ENCODE data around the gene RNF126. TPM values are rescaled to one million over a fixed set of nuclear protein-coding genes. Genes with fewer than 3 reads are reported as not detected.
"Not testable (repeated sequence)": the region's sequence is repeated elsewhere in the genome, so short reads cannot be mapped to it uniquely, and the experiment has no call there.

RNF126 gene
- total RNA-seq, 1 experiment from 2014 or later, result 27.0 TPM

GRCh38 chr19:616062-616700, 46.8 kb downstream of the RNF126 start:
- DNase-seq (ENCODE audit: extremely low read depth, low read depth), result no peak

DNA sequence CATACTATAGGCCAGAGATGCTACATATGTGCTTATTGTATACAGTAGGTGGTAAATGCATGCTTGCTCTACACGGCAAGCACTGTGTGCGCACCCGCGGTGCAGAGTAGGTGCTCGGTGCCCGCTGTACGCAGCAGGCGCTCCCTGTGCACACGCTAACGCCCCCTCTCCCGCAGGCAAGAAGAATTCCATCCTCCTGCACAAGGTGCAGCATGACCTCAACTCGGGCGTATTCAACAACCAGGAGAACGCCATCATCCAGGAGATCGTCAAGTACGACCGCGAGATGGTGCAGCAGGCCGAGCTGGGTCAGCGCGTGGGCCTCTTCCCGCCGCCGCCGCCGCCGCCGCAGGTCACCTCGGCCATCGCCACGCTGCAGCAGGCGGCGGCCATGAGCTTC, 47.4 kb downstream of the RNF126 start:
- DNase-seq (ENCODE audit: extremely low read depth, low read depth), result no peak

DNA sequence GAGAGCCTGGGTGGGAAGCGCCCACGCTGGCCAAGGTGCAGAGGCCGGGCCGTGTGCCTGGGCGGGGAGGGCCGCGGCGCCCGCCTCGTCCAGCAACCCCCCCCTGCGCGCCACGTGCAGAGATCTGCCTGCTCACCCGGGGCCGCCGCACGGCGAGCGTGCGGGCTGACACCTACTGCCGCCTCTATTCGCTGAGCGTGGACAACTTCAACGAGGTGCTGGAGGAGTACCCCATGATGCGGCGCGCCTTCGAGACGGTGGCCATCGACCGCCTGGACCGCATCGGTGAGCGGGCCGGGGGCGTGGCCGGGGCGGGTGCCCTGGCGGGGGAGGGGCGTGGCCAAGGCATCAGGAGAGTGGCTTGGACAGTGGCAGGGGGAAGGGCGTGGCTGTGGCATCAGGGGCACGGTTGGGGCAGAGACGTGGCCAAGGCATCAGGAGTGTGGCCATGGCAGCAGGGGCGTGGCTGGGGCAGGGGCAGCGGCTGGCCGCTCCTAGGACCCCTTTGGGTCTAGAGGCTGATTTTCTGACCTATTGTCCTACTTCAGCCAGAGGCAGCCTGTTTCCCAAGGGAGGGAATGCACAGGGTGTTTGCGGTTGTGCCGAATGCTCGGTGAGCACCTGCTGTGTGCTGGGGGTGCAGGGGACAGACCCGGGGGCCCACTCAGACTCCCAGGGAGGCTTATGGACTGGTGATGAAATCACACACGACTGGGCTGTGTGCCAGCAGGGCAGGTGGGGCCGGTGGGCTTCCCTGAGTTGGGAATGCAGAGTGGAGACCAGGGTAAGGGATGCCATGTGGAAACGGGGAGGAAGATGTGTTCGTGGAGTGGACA, 49.1 kb downstream of the RNF126 start:
- DNase-seq (ENCODE audit: extremely low read depth, low read depth), result no peak

GRCh38 chr19:612941-613340, 50.1 kb downstream of the RNF126 start:
- DNase-seq (ENCODE audit: extremely low read depth, low read depth), result no peak

DNA sequence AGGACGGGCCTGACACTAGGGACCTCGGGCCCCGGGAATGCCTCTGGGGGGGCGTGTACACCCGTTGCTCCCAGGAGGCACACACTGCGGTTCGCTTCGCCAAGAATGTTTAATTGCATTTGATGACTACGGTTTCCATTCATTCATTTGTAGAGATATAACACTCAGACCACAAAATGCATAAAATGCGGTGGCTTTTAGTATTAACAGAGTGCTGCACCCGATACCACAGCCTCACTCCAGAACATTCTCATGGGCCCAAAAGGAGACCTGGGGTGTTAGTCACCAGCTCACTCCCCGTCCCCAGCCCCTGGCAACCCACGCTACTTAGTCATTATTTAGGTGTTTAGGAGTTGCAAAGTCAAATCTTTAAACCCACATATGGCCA, 51.5 kb downstream of the RNF126 start:
- no peak for DNase-seq (ENCODE audit: extremely low read depth, low read depth)

DNA sequence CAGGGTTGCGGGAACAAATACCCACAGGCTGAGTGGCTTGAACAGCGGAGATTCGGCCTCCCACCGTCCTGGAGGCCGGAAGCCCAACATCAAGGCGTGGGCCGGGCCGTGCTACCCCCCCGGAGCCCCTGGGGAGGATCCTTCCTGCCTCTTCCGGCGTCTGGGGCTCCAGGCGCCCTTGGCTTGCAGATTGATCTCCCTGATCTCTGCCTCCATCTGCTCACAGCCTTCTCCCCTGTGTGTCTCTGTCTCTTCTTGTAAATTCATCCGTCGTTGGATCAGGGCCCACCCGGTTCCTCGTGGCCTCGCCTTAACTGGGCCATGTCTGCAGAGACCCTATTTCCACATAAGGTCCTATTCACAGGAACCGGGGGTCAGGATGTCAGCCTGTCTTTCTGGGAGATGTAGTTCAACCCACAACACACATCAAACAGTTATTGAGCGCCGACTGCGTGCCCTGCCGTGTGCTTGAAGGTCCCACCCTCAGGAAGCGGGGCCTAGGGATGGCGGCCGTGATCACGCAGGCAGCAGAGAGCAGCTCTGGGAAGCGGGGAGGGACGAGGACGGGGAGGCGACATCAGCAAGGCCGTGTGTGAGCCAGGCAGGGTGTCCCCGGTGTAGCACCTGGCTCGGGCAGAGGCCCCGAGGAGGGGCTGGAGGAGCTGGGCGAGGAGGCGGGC, 52.1 kb downstream of the RNF126 start:
- no peak for DNase-seq (ENCODE audit: extremely low read depth, low read depth)

DNA sequence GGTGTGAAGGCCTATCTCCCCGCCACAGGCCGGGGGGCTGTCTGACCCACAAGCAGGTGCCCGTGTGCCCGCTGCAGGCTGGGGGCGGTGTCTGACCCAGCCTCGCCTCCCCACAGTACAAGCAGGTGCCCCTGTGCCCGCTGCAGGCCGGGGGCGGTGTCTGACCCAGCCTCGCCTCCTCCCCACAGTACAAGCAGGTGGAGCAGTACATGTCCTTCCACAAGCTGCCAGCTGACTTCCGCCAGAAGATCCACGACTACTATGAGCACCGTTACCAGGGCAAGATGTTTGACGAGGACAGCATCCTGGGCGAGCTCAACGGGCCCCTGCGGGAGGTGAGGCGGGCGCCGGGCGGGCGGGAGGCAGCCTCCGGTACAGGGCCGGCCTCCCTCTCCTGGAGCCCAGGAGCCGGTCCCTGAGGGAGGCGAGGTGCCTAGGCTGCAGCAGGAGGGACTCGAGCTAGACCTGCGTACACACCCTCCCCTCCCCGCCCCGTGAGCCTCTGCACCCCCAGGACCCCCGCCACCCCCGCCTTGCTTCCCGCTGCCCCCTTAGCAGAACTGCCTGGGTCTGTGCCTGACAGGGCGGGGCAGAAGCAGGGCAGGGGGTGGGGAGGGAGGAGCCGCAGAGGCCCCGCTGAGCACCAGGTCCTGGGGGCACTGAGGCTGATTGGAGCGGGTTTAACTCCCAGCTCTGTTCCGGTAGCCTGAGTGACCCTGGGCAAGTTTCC, 52.8 kb downstream of the RNF126 start:
- no peak for DNase-seq (ENCODE audit: extremely low read depth, low read depth)

GRCh38 chr19:609004-609346, 54.0 kb downstream of the RNF126 start:
- DNase-seq (ENCODE audit: extremely low read depth, low read depth), result no peak

GRCh38 chr19:608155-609003, 54.6 kb downstream of the RNF126 start:
- no peak for DNase-seq (ENCODE audit: extremely low read depth, low read depth)

GRCh38 chr19:607301-608154, 55.5 kb downstream of the RNF126 start:
- DNase-seq (ENCODE audit: extremely low read depth, low read depth), result no peak

GRCh38 chr19:605061-605971, 57.7 kb downstream of the RNF126 start:
- not testable (repeated sequence) for DNase-seq (ENCODE audit: extremely low read depth, low read depth)

DNA sequence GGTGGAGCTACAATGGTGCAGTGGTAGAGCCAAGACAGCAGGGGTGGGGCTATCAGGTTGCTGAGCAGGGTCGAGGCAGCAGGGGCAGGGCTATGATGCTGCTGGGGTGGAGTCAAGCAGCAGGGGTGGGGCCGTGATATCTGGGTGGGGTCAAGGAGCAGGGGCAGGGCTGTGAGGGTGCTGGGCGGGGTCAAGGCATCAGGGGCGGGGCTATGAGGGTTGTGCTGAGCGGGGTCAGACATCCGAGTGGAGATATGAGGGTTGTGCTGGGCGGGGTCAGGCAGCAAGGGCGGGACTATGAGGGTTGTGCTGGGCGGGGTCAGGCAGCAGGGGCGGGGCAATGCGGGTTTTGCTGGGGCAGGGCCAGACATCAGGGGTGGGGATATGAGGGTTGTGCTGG, 58.7 kb downstream of the RNF126 start:
- DNase-seq (ENCODE audit: extremely low read depth, low read depth), result no peak

- not testable (repeated sequence) for DNase-seq (ENCODE audit: extremely low read depth, low read depth)
Observed at GRCh38 chr19:603779-604178, 59.2 kb downstream of the RNF126 start.

- DNase-seq (ENCODE audit: extremely low read depth, low read depth), result not testable (repeated sequence)
Observed at GRCh38 chr19:603302-603639, 59.7 kb downstream of the RNF126 start.

DNA sequence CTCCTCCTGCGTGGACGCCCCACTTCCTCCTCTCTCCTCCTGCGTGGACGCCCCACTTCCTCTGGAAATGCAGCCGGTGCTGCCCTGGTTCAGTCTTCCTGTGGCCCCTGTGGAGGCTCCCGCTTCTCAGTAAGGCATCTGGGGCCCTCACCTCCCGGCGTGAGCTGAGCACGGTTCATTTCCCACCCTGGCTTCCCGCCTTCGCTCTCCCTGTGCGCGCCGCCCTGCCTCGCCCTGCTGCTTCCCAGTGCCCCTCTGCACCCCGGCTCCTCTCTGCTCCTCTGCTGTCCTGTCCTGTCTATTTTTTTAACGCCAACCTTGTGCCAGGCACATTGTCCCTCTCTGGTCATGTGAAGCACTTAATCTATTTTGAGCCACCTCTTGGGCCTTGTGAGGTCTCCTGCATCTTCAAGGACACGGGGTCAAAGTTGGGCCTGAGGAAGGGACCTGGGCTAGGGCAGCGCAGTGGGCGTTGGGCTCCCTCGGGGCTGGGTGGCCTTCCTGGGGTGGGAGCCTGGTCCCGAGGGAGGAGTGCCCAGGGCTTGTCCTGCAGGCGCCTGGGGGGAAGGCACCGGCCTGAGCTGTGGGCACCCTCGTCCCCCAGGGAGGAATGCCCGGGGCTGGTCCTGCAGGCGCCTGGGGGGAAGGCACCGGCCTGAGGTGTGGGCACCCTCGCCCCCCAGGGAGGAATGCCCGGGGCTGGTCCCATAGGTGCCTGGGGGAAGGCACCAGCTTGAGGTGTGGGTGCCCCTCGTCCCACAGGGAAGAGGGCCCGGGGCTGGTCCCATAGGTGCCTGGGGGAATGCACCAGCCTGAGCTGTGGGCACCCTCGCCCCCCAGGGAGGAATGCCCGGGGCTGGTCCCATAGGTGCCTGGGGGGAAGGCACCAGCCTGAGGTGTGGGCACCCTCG, 60.4 kb downstream of the RNF126 start:
- no peak for DNase-seq (ENCODE audit: extremely low read depth, low read depth)

GRCh38 chr19:601790-602189, 61.2 kb downstream of the RNF126 start:
- no peak for DNase-seq (ENCODE audit: extremely low read depth, low read depth)

GRCh38 chr19:601310-601709, 61.7 kb downstream of the RNF126 start:
- no peak for DNase-seq (ENCODE audit: extremely low read depth, low read depth)
